Colon (tissue), 2 donors: ENCODE data around the gene YES1.

ENCODE experiments used
- FAIRE-seq: peaks from 2 replicates; lab custom pipeline; 2012; peaks lifted over from hg19 to GRCh38; lab: Jason Lieb, UNC
- donor health status: control.
- donor health status: control.

The YES1 gene

GRCh38 chr18:811892-812375 is at the start of gene YES1:
Gene YES1 (minus strand): TSS chr18:812242. CDS start chr18:756827, 55,415 bp downstream.
- FAIRE-seq, result no peak

- FAIRE-seq, result no peak
These were observed 45.9 kb upstream of the YES1 start for GRCh38 chr18:857986-858385.

GRCh38 chr18:853471-853870 is 41.4 kb upstream of the YES1 start:
- no peak for FAIRE-seq

GRCh38 chr18:850960-851359 is 38.9 kb upstream of the YES1 start:
- no peak for FAIRE-seq

- no peak for FAIRE-seq
These were observed 37.0 kb upstream of the YES1 start for GRCh38 chr18:849021-849420.

GRCh38 chr18:848062-848861 is 36.2 kb upstream of the YES1 start:
- no peak for FAIRE-seq

GRCh38 chr18:845152-845819 is 33.2 kb upstream of the YES1 start:
- no peak for FAIRE-seq

- no peak for FAIRE-seq
These were observed 29.8 kb upstream of the YES1 start for GRCh38 chr18:841647-842370.

- no peak for FAIRE-seq
These were observed 28.5 kb upstream of the YES1 start for GRCh38 chr18:840516-840915.

- FAIRE-seq, result no peak
These were observed 28.0 kb upstream of the YES1 start for GRCh38 chr18:840023-840408.

GRCh38 chr18:839224-840022 is 27.4 kb upstream of the YES1 start:
- FAIRE-seq, result no peak

GRCh38 chr18:837922-838321 is 25.9 kb upstream of the YES1 start:
- FAIRE-seq, result no peak

- no peak for FAIRE-seq
These were observed 22.2 kb upstream of the YES1 start for GRCh38 chr18:834082-834720.

- no peak for FAIRE-seq
These were observed 21.2 kb upstream of the YES1 start for GRCh38 chr18:833197-833596.

- FAIRE-seq, result no peak
These were observed 20.1 kb upstream of the YES1 start for GRCh38 chr18:832085-832681.

GRCh38 chr18:830315-830901 is 18.4 kb upstream of the YES1 start:
- FAIRE-seq, result no peak

- no peak for FAIRE-seq
These were observed 17.4 kb upstream of the YES1 start for GRCh38 chr18:829432-829831.

- no peak for FAIRE-seq
These were observed 15.1 kb upstream of the YES1 start for GRCh38 chr18:827093-827677.

- no peak for FAIRE-seq
These were observed 14.0 kb upstream of the YES1 start for GRCh38 chr18:825891-826585.

- no peak for FAIRE-seq
These were observed 12.1 kb upstream of the YES1 start for GRCh38 chr18:824179-824578.
